GM12878 (cell line): ENCODE data around the gene MACROD2.

Experiments
- HDAC6 ChIP-seq: fragments of 200-600 bp; sonication (generic); IDR thresholded peaks from one replicate; pipeline ENCODE4 v1.8.0; 2017; ENCODE audit warnings: antibody characterized with exemption; ENCODE audit not compliant: unreplicated experiment
- IKZF2 ChIP-seq, 2 experiments: fragments of 450-650 bp; IDR thresholded peaks; 2 replicates each; pipeline ENCODE4 v1.6.1; 2017; ENCODE audit warnings: mild to moderate bottlenecking in 2 of 2, moderate library complexity in 2 of 2
- JUND ChIP-seq: IDR thresholded peaks from 2 replicates; pipeline ENCODE4 v1.6.1; 2012; ENCODE audit warnings: low read depth, mild to moderate bottlenecking, low read length, improper control_type of control experiment, moderate library complexity
- RCOR1 ChIP-seq: conservative IDR thresholded peaks from 2 replicates; pipeline ENCODE4 v1.6.1; 2012; ENCODE audit warnings: low read depth, low read length, improper control_type of control experiment

DNA sequence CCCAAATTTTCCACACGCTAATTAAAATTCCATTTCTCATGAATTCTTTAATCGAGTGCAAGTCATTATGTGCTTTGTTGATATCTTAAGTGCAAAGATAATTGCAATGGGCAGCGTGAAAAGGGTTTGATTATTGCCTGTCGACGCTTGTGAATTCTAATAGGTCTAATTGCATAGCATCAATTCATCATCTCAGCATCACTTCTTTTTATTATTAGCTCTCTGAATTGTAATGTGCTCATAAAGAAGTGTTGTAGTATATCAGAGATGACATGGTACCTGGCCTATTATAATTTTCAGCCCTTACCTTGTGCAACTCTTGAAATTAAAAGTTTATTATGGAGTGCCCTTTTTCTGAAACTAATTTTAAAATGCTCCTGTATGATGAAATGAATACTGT, 1208.9 kb downstream of the MACROD2 start:
- TF ChIP-seq HDAC6, result no peak
- no peak for TF ChIP-seq RCOR1
- TF ChIP-seq IKZF2 (IDR thresholded peaks at IDR 0.05), result no peak
- no peak for TF ChIP-seq JUND
